A549 (cell line): ENCODE measurements around the gene CLSTN1.

Experiments
- EP300 ChIP-seq, 2 experiments: fragments of >200 bp; sonication (Bioruptor Twin); formaldehyde crosslinking; IDR thresholded peaks; 2 replicates in 1 of 2; 3 replicates in 1 of 2; pipeline ENCODE4 v1.6.1; 2016 to 2017
- JUNB ChIP-seq: fragments of >200 bp; sonication (Bioruptor Twin); formaldehyde crosslinking; IDR thresholded peaks from 2 replicates; pipeline ENCODE4 v1.6.1; 2016

DNA sequence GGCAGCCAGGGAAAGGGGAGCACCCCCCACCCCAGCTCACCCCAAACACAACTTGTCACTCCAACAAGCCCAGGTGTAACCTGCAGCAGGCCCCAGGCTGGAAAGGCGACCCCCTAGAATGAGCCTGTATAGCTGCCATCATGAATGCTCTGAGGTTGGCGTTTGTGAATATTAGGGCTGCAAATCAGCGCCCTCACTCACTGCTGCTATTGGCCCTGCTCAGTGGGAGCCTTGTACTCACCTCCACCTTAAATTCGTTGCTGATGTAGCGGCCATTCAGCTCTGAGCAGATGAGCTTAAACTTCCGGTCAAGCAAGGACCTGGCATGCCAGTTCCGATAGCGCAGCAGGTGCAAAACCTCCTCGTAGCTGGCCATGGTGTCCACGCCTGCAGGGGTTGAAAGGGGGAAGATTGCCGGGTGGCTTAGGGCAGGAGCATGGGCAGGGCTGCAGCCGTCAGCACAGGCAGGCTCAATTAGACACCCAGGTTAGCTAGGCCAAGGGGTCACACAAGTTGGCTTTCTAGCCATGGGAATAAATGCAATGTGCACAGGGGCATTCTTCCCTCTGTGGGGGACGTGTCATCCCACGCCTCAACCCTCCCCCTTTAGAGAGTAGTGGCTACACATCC is 90.5 kb downstream of the CLSTN1 start:
- TF ChIP-seq EP300 (IDR thresholded peaks at IDR 0.05) (no peak), JUNB (no peak)
